Gastrocnemius medialis (tissue), 4 donors: ENCODE results near the gene AHCY. TPM values are rescaled to one million over a fixed set of nuclear protein-coding genes. Genes with fewer than 3 reads are reported as not detected.

Source experiments
- ATAC-seq, 2 donors: fragments of 150-250 bp; one replicate each; pipeline ENCODE4 v1.9.1; 2016
- DNase-seq, 2 donors: peaks; one replicate each; pipeline ENCODE4 v3.0.0-alpha.2; 2019
- H3K27ac ChIP-seq, 4 donors: fragments of 200-600 bp; sonication (generic); 1 replicate in 1 of 4; 2 replicates in 3 of 4; pipeline ENCODE4 v1.5.1; 2016 to 2018; ENCODE audit warnings: mild to moderate bottlenecking in 2 of 4, moderate library complexity in 1 of 4
- H3K27me3 ChIP-seq, 3 donors: fragments of 200-600 bp; sonication (generic) in 2 of 3; 1 replicate in 1 of 3; 2 replicates in 2 of 3; pipeline versions ENCODE4 v1.5.1 to v1.6.0; 2016 to 2019; ENCODE audit warnings: mild to moderate bottlenecking in 1 of 3, moderate library complexity in 1 of 3
- H3K36me3 ChIP-seq, 2 donors: fragments of 200-600 bp; sonication (generic) in 1 of 2; one replicate each; pipeline ENCODE4 v1.5.1; 2017 to 2018
- H3K4me1 ChIP-seq, 2 donors: fragments of 200-600 bp; sonication (generic) in 1 of 2; one replicate each; pipeline ENCODE4 v1.5.1; 2016 to 2017; ENCODE audit warnings: mild to moderate bottlenecking in 2 of 2
- H3K4me3 ChIP-seq, 4 donors: fragments of 200-600 bp; sonication (generic) in 3 of 4; 1 replicate in 1 of 4; 2 replicates in 3 of 4; pipeline ENCODE4 v1.5.1; 2016 to 2019; ENCODE audit warnings: mild to moderate bottlenecking in 2 of 4
- H3K9me3 ChIP-seq, 3 donors: fragments of 200-600 bp; sonication (generic) in 2 of 3; 1 replicate in 1 of 3; 2 replicates in 2 of 3; pipeline ENCODE4 v1.5.1; 2016 to 2019
- POLR2A ChIP-seq, 2 donors: fragments of 450-650 bp; IDR thresholded peaks; one replicate each; pipeline ENCODE4 v1.6.1; 2017; ENCODE audit warnings: antibody characterized with exemption in 2 of 2, mild to moderate bottlenecking in 2 of 2, moderate library complexity in 2 of 2
- in situ Hi-C, 4 donors: fragments of 200-750 bp; cut with MboI; loops; one replicate each; pipeline versions ENCODE4 v1.15.0 to v1.8.0; 2017; ENCODE audit warnings: low sequenced_read_pairs in 4 of 4
- intact Hi-C: fragments of 100-400 bp; cut with DNase I; formaldehyde crosslinking; loops from one replicate; pipeline ENCODE4 v1.15.1; 2023; ENCODE audit warnings: low total_unique reads
- total RNA-seq, 4 donors: library from RNA; depleted of rRNA; stranded (reverse); fragments of >200 nt; gene quantifications; one replicate each; pipeline versions ENCODE4 v1.1.0 to v1.2.3, GENCODE V29; 2016
- TF ChIP-seq, protein P1 (sequence below), 5 experiments: fragments of 450-650 bp in 3 of 5; fragments of 200-600 bp in 2 of 5; sonication (generic) in 2 of 5; IDR thresholded peaks in 4 of 5; conservative IDR thresholded peaks in 1 of 5; 1 replicate in 4 of 5; 2 replicates in 1 of 5; pipeline ENCODE4 v1.5.1; 2016 to 2019; ENCODE audit warnings: antibody characterized with exemption in 5 of 5, mild to moderate bottlenecking in 3 of 5, moderate library complexity in 3 of 5

Gene AHCY
- total RNA-seq, 4 donors from 2014 or later, result 81.7 to 110 (median 98.6) TPM

DNA sequence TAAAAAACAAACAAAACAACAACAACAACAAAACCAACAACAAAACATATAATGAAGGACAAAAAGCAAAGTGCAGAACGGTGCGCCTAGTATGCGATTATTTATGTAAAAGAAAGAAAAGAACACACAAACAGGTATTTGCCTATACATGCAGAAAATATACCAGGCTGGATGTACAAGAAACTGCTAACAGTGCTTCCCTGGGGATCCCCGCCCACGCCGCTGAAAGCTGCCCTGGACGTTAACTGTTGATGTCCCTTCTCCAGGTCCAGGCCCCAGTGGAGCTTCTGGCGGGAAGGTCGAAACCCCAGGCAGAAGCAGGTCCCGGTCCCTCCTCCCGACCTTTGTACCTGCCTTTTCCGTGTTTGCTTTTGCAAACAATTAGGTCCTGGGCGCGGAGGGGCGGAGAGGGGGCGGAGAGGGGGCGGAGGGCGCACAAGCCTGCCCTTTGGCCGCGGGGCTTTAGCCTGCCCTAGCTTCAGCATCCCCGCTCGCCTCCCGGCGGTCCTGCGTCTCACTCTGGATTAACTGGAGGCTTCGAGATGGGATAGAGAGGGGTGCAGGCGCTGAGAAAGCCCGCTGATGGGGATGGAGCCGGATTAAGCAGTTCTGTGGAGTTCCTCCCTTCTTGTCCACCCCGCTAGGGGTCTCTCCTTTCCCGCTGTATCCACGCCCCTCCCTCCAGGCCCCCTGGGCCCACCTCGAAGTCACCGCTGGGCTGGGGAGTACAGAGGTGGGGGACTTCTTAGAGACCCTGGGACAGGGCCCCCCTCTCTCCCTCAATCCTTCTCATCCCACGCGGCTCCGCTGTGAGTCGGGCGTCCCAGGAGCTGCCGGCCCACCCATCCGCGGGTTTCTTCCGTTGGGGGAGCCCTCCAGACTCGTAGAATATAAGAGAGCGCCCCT lies 8.2 kb upstream of the AHCY start:
- DNase-seq (no peak), ATAC-seq (no peak)
- peak overlapping the region in 1 of 4 donors; percentile 22 for H3K4me3 ChIP-seq
- in situ Hi-C loops, result loop anchor here (5.0 to 25.0 kb wide), 4 partner anchors 203 to 456 kb away; partner anchors contain the start of gene DYNLRB1 (in 2 of the 4)
- TF ChIP-seq, protein P1, sequence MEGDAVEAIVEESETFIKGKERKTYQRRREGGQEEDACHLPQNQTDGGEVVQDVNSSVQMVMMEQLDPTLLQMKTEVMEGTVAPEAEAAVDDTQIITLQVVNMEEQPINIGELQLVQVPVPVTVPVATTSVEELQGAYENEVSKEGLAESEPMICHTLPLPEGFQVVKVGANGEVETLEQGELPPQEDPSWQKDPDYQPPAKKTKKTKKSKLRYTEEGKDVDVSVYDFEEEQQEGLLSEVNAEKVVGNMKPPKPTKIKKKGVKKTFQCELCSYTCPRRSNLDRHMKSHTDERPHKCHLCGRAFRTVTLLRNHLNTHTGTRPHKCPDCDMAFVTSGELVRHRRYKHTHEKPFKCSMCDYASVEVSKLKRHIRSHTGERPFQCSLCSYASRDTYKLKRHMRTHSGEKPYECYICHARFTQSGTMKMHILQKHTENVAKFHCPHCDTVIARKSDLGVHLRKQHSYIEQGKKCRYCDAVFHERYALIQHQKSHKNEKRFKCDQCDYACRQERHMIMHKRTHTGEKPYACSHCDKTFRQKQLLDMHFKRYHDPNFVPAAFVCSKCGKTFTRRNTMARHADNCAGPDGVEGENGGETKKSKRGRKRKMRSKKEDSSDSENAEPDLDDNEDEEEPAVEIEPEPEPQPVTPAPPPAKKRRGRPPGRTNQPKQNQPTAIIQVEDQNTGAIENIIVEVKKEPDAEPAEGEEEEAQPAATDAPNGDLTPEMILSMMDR (IDR thresholded peaks at IDR 0.05 in 4 of 5, conservative IDR thresholded peaks at IDR 0.05 in 1 of 5), result no peak
- TF ChIP-seq POLR2A (IDR thresholded peaks at IDR 0.05), result no peak
- peaks cover 0 to 3% of the 10 kb centered on the region in 2 donors for H3K4me1 ChIP-seq
- intact Hi-C loops, result loop anchor here (1.0 to 10.0 kb wide), 3 partner anchors 165 to 463 kb away; no protein-coding TSS in a partner anchor
- no peaks in the 10 kb centered on the region for H3K36me3 ChIP-seq
- H3K27ac ChIP-seq, result no peak overlapping the region
- peaks cover 4 to 10% (median 7%) of the 10 kb centered on the region in 3 donors for H3K27me3 ChIP-seq
- no peaks in the 10 kb centered on the region for H3K9me3 ChIP-seq

DNA sequence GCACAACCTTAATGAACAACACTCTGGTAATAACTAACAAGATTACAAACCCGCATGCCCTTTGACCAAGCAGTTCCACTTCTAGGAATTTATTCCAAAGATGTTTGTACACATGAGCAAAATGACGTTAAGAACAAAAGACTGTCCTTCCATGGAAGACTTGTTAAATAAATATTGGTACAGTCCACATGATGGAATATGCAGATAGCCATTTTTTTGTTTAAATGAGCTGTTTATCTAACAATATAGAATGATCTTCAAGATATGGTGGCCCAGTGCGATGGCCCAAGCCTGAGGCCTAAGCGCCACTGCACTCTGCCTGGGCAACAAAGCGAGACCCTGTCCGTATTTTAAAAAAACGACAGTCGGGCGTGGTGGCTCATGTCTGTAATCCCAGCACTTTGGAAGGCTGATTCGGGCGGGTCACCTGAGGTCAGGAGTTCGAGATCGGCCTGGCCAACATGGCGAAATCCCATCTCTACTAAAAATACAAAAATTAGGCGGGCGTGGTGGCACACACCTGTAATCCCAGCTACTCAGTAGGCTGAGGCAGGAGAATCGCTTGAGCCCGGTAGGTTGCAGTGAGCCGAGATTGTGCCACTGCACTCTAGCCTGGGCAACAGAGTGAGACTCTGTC lies 7.4 kb upstream of the AHCY start:
- in situ Hi-C loops, result loop anchor here (5.0 to 25.0 kb wide), 4 partner anchors 204 to 457 kb away; partner anchors contain the start of gene DYNLRB1 (in 2 of the 4)
- TF ChIP-seq, protein P1 (IDR thresholded peaks at IDR 0.05 in 4 of 5, conservative IDR thresholded peaks at IDR 0.05 in 1 of 5), result no peak
- TF ChIP-seq POLR2A (IDR thresholded peaks at IDR 0.05), result no peak
- ATAC-seq (no peak), DNase-seq (no peak)
- Histone ChIP-seq H3K9me3 (no peaks in the 10 kb centered on the region), H3K27me3 (peaks cover 4 to 10% (median 7%) of the 10 kb centered on the region in 3 donors), H3K4me1 (peaks cover 0 to 3% of the 10 kb centered on the region in 2 donors), H3K36me3 (no peaks in the 10 kb centered on the region), H3K27ac (no peak overlapping the region), H3K4me3 (no peak overlapping the region)
- intact Hi-C loops, result loop anchor here (10.0 kb wide), 1 partner anchor 464 kb away; no protein-coding TSS in a partner anchor

DNA sequence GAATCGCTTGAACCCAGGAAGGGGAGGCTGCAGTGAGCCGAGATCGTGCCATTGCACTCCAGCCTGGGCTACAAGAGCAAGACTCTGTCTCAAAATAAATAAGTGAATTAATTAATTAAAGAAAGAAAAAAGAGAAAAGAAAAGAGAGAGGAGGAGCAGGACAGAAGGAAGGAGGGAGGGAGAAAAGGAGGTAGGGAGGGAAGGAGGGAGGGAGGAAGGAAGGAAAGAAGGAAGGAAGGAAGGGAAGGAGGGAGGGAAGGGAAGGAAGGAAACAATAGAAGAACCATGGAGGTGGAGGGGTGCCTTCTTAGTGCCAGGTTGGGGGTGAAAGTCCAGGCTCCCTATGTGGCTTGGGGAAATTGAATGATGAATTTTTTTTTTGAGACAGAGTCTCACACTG lies 6.5 kb upstream of the AHCY start:
- intact Hi-C loops (loop anchor here (10.0 kb wide), 1 partner anchor 465 kb away; no protein-coding TSS in a partner anchor), in situ Hi-C loops (loop anchor here (5.0 to 25.0 kb wide), 4 partner anchors 205 to 458 kb away; partner anchors contain the start of gene DYNLRB1 (in 3 of the 4))
- Histone ChIP-seq H3K9me3 (no peaks in the 10 kb centered on the region), H3K4me3 (no peak overlapping the region), H3K36me3 (no peaks in the 10 kb centered on the region), H3K4me1 (peaks cover 0 to 3% of the 10 kb centered on the region in 2 donors), H3K27ac (no peak overlapping the region), H3K27me3 (peaks cover 4 to 10% (median 7%) of the 10 kb centered on the region in 3 donors)
- TF ChIP-seq, protein P1 (IDR thresholded peaks at IDR 0.05 in 4 of 5, conservative IDR thresholded peaks at IDR 0.05 in 1 of 5), result no peak
- TF ChIP-seq POLR2A (IDR thresholded peaks at IDR 0.05), result no peak
- no peak for ATAC-seq
- no peak for DNase-seq

DNA sequence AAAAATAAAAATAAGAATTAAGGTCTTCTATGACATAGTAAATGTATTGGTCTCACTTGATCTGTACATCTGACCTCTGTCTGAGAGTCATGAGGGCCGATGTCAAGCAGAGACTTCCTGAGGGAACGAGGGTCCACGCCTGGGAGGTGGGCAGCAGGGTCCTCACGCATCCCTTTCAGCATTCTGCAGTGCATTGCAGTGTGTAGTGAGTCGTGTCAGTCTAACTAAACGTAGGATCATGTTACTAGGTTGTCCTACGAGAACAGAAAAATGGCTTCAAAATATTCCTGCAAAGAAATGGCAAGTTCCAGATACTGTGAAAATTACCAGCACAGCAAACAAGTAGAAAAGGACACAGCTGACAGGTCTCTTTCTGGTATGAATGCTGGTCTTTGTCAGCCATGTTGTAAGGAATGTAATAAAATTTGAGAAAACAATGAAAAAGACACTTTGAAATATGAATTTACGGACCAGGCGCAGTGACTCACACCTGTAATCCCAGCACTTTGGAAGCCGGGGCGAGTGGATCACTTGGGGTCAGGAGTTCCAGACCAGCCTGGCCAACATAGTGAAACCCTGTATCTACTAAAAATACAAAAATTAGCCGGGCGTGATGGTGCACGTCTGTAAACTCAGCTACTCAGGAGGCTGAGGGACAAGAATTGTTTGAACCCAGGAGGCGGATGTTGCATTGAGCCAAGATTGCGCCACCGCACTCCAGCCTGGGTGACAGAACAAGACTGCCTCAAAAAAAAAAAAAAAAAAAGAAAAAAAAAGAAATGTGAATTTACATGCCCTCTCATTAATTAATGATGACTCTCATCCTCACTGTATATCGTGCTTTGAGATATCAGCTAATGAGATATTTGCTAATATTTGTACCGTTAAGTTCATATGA lies 2.4 kb upstream of the AHCY start:
- peaks cover 18 to 19% of the 10 kb centered on the region in 2 donors for H3K4me1 ChIP-seq
- no peak overlapping the region for H3K4me3 ChIP-seq
- DNase-seq (no peak), ATAC-seq (no peak)
- no peaks in the 10 kb centered on the region for H3K27me3 ChIP-seq
- intact Hi-C loops, result no loop called here
- H3K9me3 ChIP-seq, result no peaks in the 10 kb centered on the region
- H3K36me3 ChIP-seq, result no peaks in the 10 kb centered on the region
- TF ChIP-seq, protein P1 (IDR thresholded peaks at IDR 0.05 in 4 of 5, conservative IDR thresholded peaks at IDR 0.05 in 1 of 5), result no peak
- no peak for TF ChIP-seq POLR2A (IDR thresholded peaks at IDR 0.05)
- no peak overlapping the region for H3K27ac ChIP-seq
- in situ Hi-C loops, result loop anchor here in 2 of 4 donors (10.0 to 25.0 kb wide), 2 partner anchors 209 to 457 kb away; partner anchors contain the start of gene DYNLRB1 (in 1 of the 2)
